ENCODE results near the gene CORO2B. TPM values are rescaled to one million over a fixed set of nuclear protein-coding genes. Genes with fewer than 3 reads are reported as not detected.

Gene CORO2B
- total RNA-seq, 4 donors from 2014 or later = 1.3 to 3.3 (median 2.3) TPM

GRCh38 chr15:68608206-68608843 lies 29.5 kb downstream of the CORO2B start:
- peaks cover 18% of the 10 kb centered on the region for H3K4me1 ChIP-seq
- no peaks in the 10 kb centered on the region for H3K27me3 ChIP-seq
- no peaks in the 10 kb centered on the region for H3K9me3 ChIP-seq
- no peaks in the 10 kb centered on the region for H3K36me3 ChIP-seq
- no peak overlapping the region for H3K4me3 ChIP-seq
- peak overlapping the region; percentile 78 for H3K27ac ChIP-seq
- DNase-seq (ENCODE audit: low spot score in 2 of 2) = no peak
- TF ChIP-seq POLR2AphosphoS5 (IDR thresholded peaks at IDR 0.05) (peak; percentile 15 to 41 (median 34)), EP300 (IDR thresholded peaks at IDR 0.05) (no peak)
- 63% methylated on average over 6 of the region's 8 CpGs for WGBS

- no peaks in the 10 kb centered on the region for H3K27me3 ChIP-seq
- no peak for DNase-seq (ENCODE audit: low spot score in 2 of 2)
- no peaks in the 10 kb centered on the region for H3K9me3 ChIP-seq
- TF ChIP-seq POLR2AphosphoS5 (IDR thresholded peaks at IDR 0.05) = no peak
- no peak for TF ChIP-seq POLR2A (IDR thresholded peaks at IDR 0.05)
- no peak for TF ChIP-seq EP300 (IDR thresholded peaks at IDR 0.05)
- TF ChIP-seq, protein P1, sequence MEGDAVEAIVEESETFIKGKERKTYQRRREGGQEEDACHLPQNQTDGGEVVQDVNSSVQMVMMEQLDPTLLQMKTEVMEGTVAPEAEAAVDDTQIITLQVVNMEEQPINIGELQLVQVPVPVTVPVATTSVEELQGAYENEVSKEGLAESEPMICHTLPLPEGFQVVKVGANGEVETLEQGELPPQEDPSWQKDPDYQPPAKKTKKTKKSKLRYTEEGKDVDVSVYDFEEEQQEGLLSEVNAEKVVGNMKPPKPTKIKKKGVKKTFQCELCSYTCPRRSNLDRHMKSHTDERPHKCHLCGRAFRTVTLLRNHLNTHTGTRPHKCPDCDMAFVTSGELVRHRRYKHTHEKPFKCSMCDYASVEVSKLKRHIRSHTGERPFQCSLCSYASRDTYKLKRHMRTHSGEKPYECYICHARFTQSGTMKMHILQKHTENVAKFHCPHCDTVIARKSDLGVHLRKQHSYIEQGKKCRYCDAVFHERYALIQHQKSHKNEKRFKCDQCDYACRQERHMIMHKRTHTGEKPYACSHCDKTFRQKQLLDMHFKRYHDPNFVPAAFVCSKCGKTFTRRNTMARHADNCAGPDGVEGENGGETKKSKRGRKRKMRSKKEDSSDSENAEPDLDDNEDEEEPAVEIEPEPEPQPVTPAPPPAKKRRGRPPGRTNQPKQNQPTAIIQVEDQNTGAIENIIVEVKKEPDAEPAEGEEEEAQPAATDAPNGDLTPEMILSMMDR (IDR thresholded peaks at IDR 0.05) = no peak
- peaks cover 18% of the 10 kb centered on the region for H3K4me1 ChIP-seq
- no peaks in the 10 kb centered on the region for H3K36me3 ChIP-seq
- peak overlapping the region; percentile 78 for H3K27ac ChIP-seq
- H3K4me3 ChIP-seq = no peak overlapping the region
- WGBS = 82% methylated on average over 4 of the region's 4 CpGs
These were observed 30.0 kb downstream of the CORO2B start for GRCh38 chr15:68608844-68609232.

DNA sequence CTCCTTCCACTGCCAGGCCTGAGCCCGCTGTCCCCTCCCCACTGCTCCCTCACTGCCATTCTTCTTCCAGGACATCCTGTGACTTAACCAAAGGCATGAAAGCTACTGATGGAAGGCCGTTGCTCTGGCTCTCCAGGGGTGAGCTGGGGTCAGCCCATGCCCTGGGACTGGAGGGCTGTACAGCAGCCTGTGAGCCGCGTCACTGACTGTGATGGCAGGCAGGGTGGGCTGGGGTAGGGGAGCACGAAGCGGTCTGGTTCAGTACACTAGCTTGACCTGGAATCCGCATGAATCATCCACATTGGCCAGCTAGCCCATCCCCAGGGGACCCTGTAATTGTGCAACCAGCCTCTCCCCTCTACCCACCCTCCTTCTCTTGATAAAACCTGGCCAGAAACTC lies 30.8 kb downstream of the CORO2B start:
- Histone ChIP-seq H3K36me3 (no peaks in the 10 kb centered on the region), H3K9me3 (no peaks in the 10 kb centered on the region), H3K4me1 (peaks cover 21% of the 10 kb centered on the region), H3K27me3 (no peaks in the 10 kb centered on the region), H3K4me3 (no peak overlapping the region), H3K27ac (peak overlapping the region; percentile 78)
- peak; percentile 92 for DNase-seq (ENCODE audit: low spot score in 2 of 2)
- WGBS = 56% methylated on average over 6 of the region's 7 CpGs
- TF ChIP-seq POLR2A (IDR thresholded peaks at IDR 0.05) = no peak
- TF ChIP-seq POLR2AphosphoS5 (IDR thresholded peaks at IDR 0.05) = peak in 1 of 3 donors; percentile 52

GRCh38 chr15:68610825-68611224 lies 32.0 kb downstream of the CORO2B start:
- 73% methylated on average over 8 of the region's 8 CpGs for WGBS
- H3K27me3 ChIP-seq = no peaks in the 10 kb centered on the region
- H3K9me3 ChIP-seq = no peaks in the 10 kb centered on the region
- H3K36me3 ChIP-seq = no peaks in the 10 kb centered on the region
- TF ChIP-seq POLR2A (IDR thresholded peaks at IDR 0.05) = no peak
- H3K4me3 ChIP-seq = no peak overlapping the region
- peak overlapping the region; percentile 30 for H3K27ac ChIP-seq
- DNase-seq (ENCODE audit: low spot score in 2 of 2) = no peak
- H3K4me1 ChIP-seq = peaks cover 26% of the 10 kb centered on the region

GRCh38 chr15:68612503-68612902 lies 33.7 kb downstream of the CORO2B start:
- H3K27me3 ChIP-seq = no peaks in the 10 kb centered on the region
- H3K36me3 ChIP-seq = no peaks in the 10 kb centered on the region
- no peak overlapping the region for H3K4me3 ChIP-seq
- no peak for TF ChIP-seq EP300 (IDR thresholded peaks at IDR 0.05)
- TF ChIP-seq POLR2AphosphoS5 (IDR thresholded peaks at IDR 0.05) = no peak
- no peak for TF ChIP-seq POLR2A (IDR thresholded peaks at IDR 0.05)
- TF ChIP-seq, protein P1 (IDR thresholded peaks at IDR 0.05) = no peak
- H3K4me1 ChIP-seq = peaks cover 26% of the 10 kb centered on the region
- peak overlapping the region; percentile 0 for H3K27ac ChIP-seq
- WGBS = 97% methylated on average over 3 of the region's 3 CpGs
- DNase-seq (ENCODE audit: low spot score in 2 of 2) = no peak
- H3K9me3 ChIP-seq = no peaks in the 10 kb centered on the region

- TF ChIP-seq POLR2AphosphoS5 (IDR thresholded peaks at IDR 0.05) (no peak), EP300 (IDR thresholded peaks at IDR 0.05) (no peak), POLR2A (IDR thresholded peaks at IDR 0.05) (no peak)
- TF ChIP-seq, protein P1 (IDR thresholded peaks at IDR 0.05) = no peak
- WGBS = 93% methylated on average over 6 of the region's 6 CpGs
These were observed 34.4 kb downstream of the CORO2B start for GRCh38 chr15:68612979-68613740.

More at GRCh38 chr15:68612979-68613740, 34.4 kb downstream of the CORO2B start:
- DNase-seq (ENCODE audit: low spot score in 2 of 2) = no peak
- Histone ChIP-seq H3K36me3 (no peaks in the 10 kb centered on the region), H3K27ac (no peak overlapping the region), H3K4me1 (peaks cover 23% of the 10 kb centered on the region), H3K4me3 (no peak overlapping the region), H3K9me3 (no peaks in the 10 kb centered on the region), H3K27me3 (no peaks in the 10 kb centered on the region)
